ENCODE measurements around the gene FAM180B. TPM values are rescaled to one million over a fixed set of nuclear protein-coding genes. Genes with fewer than 3 reads are reported as not detected.
A peak's percentile ranks its signal among the peaks of the same experiment; 100 is the strongest.

FAM180B gene
- total RNA-seq, 4 donors from 2014 or later, result 0.72 to 2.3 (median 1.7) TPM; not detected in 1

- DNase-seq (ENCODE audit: low spot score in 2 of 2), result no peak
- H3K4me1 ChIP-seq, result peaks cover 19% of the 10 kb centered on the region
- H3K36me3 ChIP-seq, result no peaks in the 10 kb centered on the region
- no peak overlapping the region for H3K27ac ChIP-seq
- H3K27me3 ChIP-seq, result peaks cover 31% of the 10 kb centered on the region
- no peak for TF ChIP-seq POLR2A (IDR thresholded peaks at IDR 0.05)
- no peak for TF ChIP-seq POLR2AphosphoS5 (IDR thresholded peaks at IDR 0.05)
- H3K9me3 ChIP-seq, result no peaks in the 10 kb centered on the region
- H3K4me3 ChIP-seq, result no peak overlapping the region
- 80% methylated on average over 2 of the region's 2 CpGs for WGBS
Observed at GRCh38 chr11:47592970-47593369, 6.5 kb downstream of the FAM180B start.

- Histone ChIP-seq H3K4me3 (peak overlapping the region; percentile 48), H3K36me3 (no peaks in the 10 kb centered on the region), H3K9me3 (no peaks in the 10 kb centered on the region), H3K27me3 (peaks cover 31% of the 10 kb centered on the region), H3K4me1 (peaks cover 14% of the 10 kb centered on the region), H3K27ac (no peak overlapping the region)
- TF ChIP-seq POLR2A (IDR thresholded peaks at IDR 0.05) (no peak), EP300 (IDR thresholded peaks at IDR 0.05) (no peak), CTCF (IDR thresholded peaks at IDR 0.05) (no peak), POLR2AphosphoS5 (IDR thresholded peaks at IDR 0.05) (no peak)
- DNase-seq (ENCODE audit: low spot score in 2 of 2), result no peak
- 21% methylated on average over 6 of the region's 6 CpGs for WGBS
Observed at GRCh38 chr11:47593492-47593933, 7.0 kb downstream of the FAM180B start.

- H3K9me3 ChIP-seq, result no peaks in the 10 kb centered on the region
- no peaks in the 10 kb centered on the region for H3K36me3 ChIP-seq
- peaks cover 31% of the 10 kb centered on the region for H3K27me3 ChIP-seq
- H3K4me1 ChIP-seq, result peaks cover 14% of the 10 kb centered on the region
- H3K27ac ChIP-seq, result no peak within 1 kb of the TSS
- WGBS, result 8% methylated on average over 21 of the region's 48 CpGs
- DNase-seq (ENCODE audit: low spot score in 2 of 2), result no peak
- no peak for TF ChIP-seq POLR2A (IDR thresholded peaks at IDR 0.05)
- no peak for TF ChIP-seq POLR2AphosphoS5 (IDR thresholded peaks at IDR 0.05)
- TF ChIP-seq CTCF (IDR thresholded peaks at IDR 0.05), result no peak
- TF ChIP-seq EP300 (IDR thresholded peaks at IDR 0.05), result no peak
- peak within 1 kb of the TSS; percentile 48 for H3K4me3 ChIP-seq
Observed at GRCh38 chr11:47593934-47594855, 7.7 kb downstream of the FAM180B start, which contains the start of gene C1QTNF4. TSS of gene C1QTNF4 (minus strand) at chr11:47594411. CDS start at chr11:47590810, 3,601 bp downstream.

GRCh38 chr11:47595029-47595428 is 8.6 kb downstream of the FAM180B start:
- peaks cover 14% of the 10 kb centered on the region for H3K4me1 ChIP-seq
- 74% methylated on average over 7 of the region's 7 CpGs for WGBS
- TF ChIP-seq EP300 (IDR thresholded peaks at IDR 0.05), result no peak
- TF ChIP-seq CTCF (IDR thresholded peaks at IDR 0.05), result no peak
- no peak for TF ChIP-seq POLR2AphosphoS5 (IDR thresholded peaks at IDR 0.05)
- no peak for TF ChIP-seq POLR2A (IDR thresholded peaks at IDR 0.05)
- H3K9me3 ChIP-seq, result no peaks in the 10 kb centered on the region
- no peak overlapping the region for H3K27ac ChIP-seq
- H3K36me3 ChIP-seq, result no peaks in the 10 kb centered on the region
- DNase-seq (ENCODE audit: low spot score in 2 of 2), result no peak
- peaks cover 26% of the 10 kb centered on the region for H3K27me3 ChIP-seq
- H3K4me3 ChIP-seq, result no peak overlapping the region

- DNase-seq (ENCODE audit: low spot score in 2 of 2), result no peak
- Histone ChIP-seq H3K36me3 (no peaks in the 10 kb centered on the region), H3K27me3 (peaks cover 24% of the 10 kb centered on the region), H3K4me3 (no peak overlapping the region), H3K27ac (no peak overlapping the region), H3K4me1 (peaks cover 14% of the 10 kb centered on the region), H3K9me3 (no peaks in the 10 kb centered on the region)
- TF ChIP-seq POLR2AphosphoS5 (IDR thresholded peaks at IDR 0.05) (no peak), EP300 (IDR thresholded peaks at IDR 0.05) (no peak), CTCF (IDR thresholded peaks at IDR 0.05) (no peak), POLR2A (IDR thresholded peaks at IDR 0.05) (no peak)
- WGBS, result 100% methylated on average over 1 of the region's 1 CpG
Observed at GRCh38 chr11:47595967-47596366, 9.5 kb downstream of the FAM180B start.
